Ascending aorta (tissue), 2 donors: Measurements from ENCODE around the gene MSI2. TPM values are rescaled to one million over a fixed set of nuclear protein-coding genes. Genes with fewer than 3 reads are reported as not detected.
"Not testable (repeated sequence)": the region's sequence is repeated elsewhere in the genome, so short reads cannot be mapped to it uniquely, and the experiment has no call there.

ENCODE experiments used
- DNase-seq, 2 donors: peaks; one replicate each; pipeline ENCODE4 v3.0.0-alpha.2; 2019; ENCODE audit warnings: low spot score in 2 of 2
- H3K27ac ChIP-seq, 2 donors: fragments of 200-600 bp; sonication (generic); one replicate each; pipeline ENCODE4 v1.5.1; 2016 to 2017; ENCODE audit warnings: mild to moderate bottlenecking in 1 of 2
- H3K27me3 ChIP-seq: fragments of 200-600 bp; sonication (generic); one replicate; pipeline ENCODE4 v1.5.1; 2017
- H3K36me3 ChIP-seq, 2 donors: fragments of 200-600 bp; sonication (generic); one replicate each; pipeline ENCODE4 v1.5.1; 2016
- H3K4me1 ChIP-seq, 2 donors: fragments of 200-600 bp; sonication (generic); one replicate each; pipeline ENCODE4 v1.5.1; 2016 to 2017; ENCODE audit warnings: mild to moderate bottlenecking in 1 of 2
- H3K4me3 ChIP-seq, 2 donors: fragments of 200-600 bp; sonication (generic); one replicate each; pipeline ENCODE4 v1.5.1; 2016 to 2017; ENCODE audit warnings: mild to moderate bottlenecking in 1 of 2
- H3K9me3 ChIP-seq, 2 donors: fragments of 200-600 bp; sonication (generic); one replicate each; pipeline ENCODE4 v1.5.1; 2016
- intact Hi-C: fragments of 100-400 bp; cut with DNase I; formaldehyde crosslinking; loops from one replicate; pipeline ENCODE4 v1.15.1; 2023
- total RNA-seq: library from RNA; depleted of rRNA; stranded (reverse); fragments of >200 nt; gene quantifications from one replicate; pipeline ENCODE4 v1.1.0, GENCODE V29; 2016
- TF ChIP-seq, protein P1 (sequence below), 3 experiments: fragments of 200-600 bp in 2 of 3; fragments of 450-650 bp in 1 of 3; sonication (generic) in 2 of 3; IDR thresholded peaks; one replicate each; pipeline ENCODE4 v1.5.1; 2016 to 2019; ENCODE audit warnings: antibody characterized with exemption in 3 of 3, mild to moderate bottlenecking in 1 of 3, moderate library complexity in 1 of 3

Gene MSI2
- total RNA-seq, 1 donor from 2014 or later = 11.7 TPM

DNA sequence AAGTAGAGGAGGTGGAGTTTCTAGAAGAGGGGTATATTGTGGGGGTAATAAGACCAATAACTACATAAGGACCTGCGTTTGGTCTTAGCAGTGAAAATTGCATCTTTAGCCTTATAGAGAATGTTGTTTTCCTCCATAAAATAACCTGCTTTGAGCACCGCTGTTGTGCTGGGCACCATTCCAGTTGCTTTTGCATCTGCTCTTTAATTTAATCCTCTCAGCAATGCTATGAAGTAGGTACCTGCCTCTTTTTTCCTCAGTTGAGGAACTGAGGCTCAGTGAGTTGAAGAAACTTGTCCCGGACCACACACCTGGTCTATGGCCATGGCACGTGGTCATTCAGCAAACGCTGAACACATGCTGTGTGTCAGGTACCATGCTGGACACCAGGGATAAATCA, 238.1 kb downstream of the MSI2 start:
- DNase-seq = no peak
- Histone ChIP-seq H3K27ac (no peak overlapping the region), H3K9me3 (no peaks in the 10 kb centered on the region), H3K4me3 (no peak overlapping the region), H3K36me3 (no peaks in the 10 kb centered on the region), H3K27me3 (no peaks in the 10 kb centered on the region), H3K4me1 (peaks cover 0 to 13% of the 10 kb centered on the region in 2 donors)
- intact Hi-C loops = no loop called here
- TF ChIP-seq, protein P1, sequence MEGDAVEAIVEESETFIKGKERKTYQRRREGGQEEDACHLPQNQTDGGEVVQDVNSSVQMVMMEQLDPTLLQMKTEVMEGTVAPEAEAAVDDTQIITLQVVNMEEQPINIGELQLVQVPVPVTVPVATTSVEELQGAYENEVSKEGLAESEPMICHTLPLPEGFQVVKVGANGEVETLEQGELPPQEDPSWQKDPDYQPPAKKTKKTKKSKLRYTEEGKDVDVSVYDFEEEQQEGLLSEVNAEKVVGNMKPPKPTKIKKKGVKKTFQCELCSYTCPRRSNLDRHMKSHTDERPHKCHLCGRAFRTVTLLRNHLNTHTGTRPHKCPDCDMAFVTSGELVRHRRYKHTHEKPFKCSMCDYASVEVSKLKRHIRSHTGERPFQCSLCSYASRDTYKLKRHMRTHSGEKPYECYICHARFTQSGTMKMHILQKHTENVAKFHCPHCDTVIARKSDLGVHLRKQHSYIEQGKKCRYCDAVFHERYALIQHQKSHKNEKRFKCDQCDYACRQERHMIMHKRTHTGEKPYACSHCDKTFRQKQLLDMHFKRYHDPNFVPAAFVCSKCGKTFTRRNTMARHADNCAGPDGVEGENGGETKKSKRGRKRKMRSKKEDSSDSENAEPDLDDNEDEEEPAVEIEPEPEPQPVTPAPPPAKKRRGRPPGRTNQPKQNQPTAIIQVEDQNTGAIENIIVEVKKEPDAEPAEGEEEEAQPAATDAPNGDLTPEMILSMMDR (IDR thresholded peaks at IDR 0.05) = no peak

DNA sequence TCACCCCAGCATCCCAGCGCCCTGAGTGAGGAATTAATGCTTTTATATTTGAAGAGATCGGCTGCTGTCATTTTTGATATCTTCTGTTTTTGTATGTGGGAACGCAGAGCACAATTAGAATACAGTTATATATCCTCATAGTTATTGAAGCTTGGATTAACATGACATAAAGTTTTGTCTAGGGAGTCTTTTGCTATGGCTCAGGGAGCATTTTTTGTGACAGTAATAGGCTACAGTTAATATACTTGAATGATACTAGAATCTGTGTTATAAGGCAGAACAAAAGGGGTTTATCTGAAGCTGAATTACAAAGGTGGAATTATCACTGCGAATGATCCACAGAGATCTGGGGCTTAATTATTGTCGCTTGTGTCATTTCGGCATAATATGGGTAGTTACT, 239.4 kb downstream of the MSI2 start:
- H3K27me3 ChIP-seq = no peaks in the 10 kb centered on the region
- TF ChIP-seq, protein P1 (IDR thresholded peaks at IDR 0.05) = no peak
- intact Hi-C loops = no loop called here
- no peak overlapping the region for H3K27ac ChIP-seq
- no peak for DNase-seq
- no peak overlapping the region for H3K4me3 ChIP-seq
- H3K4me1 ChIP-seq = peaks cover 0 to 6% of the 10 kb centered on the region in 2 donors
- no peaks in the 10 kb centered on the region for H3K9me3 ChIP-seq
- no peaks in the 10 kb centered on the region for H3K36me3 ChIP-seq

DNA sequence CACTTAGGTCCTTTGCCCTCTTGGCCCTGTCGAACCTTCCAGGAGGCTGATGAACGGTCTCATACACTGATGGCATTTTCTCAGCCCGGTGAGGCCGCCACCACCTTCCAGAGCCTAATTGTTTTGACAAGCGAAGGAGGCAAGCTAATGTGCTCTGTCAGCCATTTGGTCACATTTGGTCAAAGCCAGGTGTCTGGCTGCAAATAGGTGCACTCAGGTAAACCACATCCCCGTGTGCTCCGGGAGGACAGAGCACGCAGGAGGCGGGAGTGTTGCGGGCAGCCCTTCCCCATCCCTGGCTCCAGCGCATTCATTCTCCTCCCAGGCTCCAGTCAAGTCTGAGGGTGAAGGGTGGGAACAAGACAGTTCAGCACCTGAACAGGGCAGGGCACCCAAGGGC, 240.1 kb downstream of the MSI2 start:
- TF ChIP-seq, protein P1 (IDR thresholded peaks at IDR 0.05) = no peak
- no peak for DNase-seq
- no peaks in the 10 kb centered on the region for H3K27me3 ChIP-seq
- H3K4me3 ChIP-seq = no peak overlapping the region
- intact Hi-C loops = no loop called here
- H3K27ac ChIP-seq = no peak overlapping the region
- H3K9me3 ChIP-seq = no peaks in the 10 kb centered on the region
- no peaks in the 10 kb centered on the region for H3K4me1 ChIP-seq
- H3K36me3 ChIP-seq = no peaks in the 10 kb centered on the region

DNA sequence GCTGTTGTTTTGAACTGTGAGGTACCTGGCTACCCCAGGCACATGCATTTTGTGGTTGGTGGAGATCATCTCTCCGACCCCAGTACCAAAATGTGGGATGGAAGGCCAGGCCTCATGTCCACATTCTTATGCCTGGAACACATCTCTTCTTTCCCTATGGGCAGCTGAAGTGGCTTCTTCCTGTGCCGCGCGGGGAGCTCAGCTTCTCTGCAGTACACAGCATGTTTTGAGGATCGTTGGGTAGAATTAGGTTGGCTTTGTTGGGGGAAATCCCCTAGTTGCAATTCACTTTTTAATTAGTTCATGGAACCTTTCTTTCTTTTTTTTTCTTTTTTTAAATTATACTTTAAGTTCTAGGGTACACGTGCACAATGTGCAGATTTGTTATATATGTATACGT, 242.1 kb downstream of the MSI2 start:
- Histone ChIP-seq H3K36me3 (no peaks in the 10 kb centered on the region), H3K27ac (no peak overlapping the region), H3K27me3 (no peaks in the 10 kb centered on the region), H3K9me3 (no peaks in the 10 kb centered on the region), H3K4me3 (no peak overlapping the region), H3K4me1 (no peaks in the 10 kb centered on the region)
- DNase-seq = no peak
- TF ChIP-seq, protein P1 (IDR thresholded peaks at IDR 0.05) = no peak
- intact Hi-C loops = no loop called here

DNA sequence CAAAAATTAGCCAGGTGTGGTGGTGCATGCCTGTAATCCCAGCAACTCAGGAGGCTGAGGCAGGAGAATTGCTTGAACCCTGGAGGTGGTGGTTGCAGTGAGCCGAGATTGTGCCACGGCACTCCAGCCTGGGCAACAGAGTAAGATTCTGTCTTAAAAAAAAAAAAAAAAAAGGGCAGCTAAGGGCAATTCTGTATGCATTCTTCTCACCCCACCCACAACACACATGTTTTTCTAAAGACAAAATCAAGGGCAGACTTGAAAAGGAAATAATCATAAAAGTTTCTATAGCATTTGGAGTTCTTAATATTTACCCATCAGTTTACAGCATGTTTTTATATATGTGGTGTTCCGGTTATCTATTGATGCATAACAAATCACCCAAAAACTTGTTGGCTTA, 242.9 kb downstream of the MSI2 start:
- intact Hi-C loops, H3K9me3 ChIP-seq, H3K4me1 ChIP-seq, H3K27ac ChIP-seq, H3K4me3 ChIP-seq, H3K27me3 ChIP-seq, DNase-seq, H3K36me3 ChIP-seq: not testable (repeated sequence)

DNA sequence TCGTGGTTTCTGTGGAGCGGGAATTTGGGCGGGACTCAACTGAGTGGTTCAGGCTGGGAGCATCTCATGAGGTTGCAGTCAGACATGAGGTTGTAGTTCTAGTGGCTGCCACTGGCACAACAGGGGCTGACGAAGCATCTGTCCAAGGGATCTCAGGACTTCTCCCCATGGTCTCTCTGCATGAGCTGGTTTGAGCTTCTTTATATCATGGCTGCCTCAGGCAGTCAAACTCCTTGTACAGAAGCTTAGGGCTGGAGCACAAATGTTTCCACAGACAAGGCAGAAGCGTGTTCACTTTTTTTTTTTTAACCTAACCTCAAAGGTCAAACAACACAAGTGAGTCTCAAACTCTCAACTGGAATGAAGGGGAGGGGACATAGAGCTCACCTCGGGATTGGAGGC, 243.3 kb downstream of the MSI2 start:
- no peak for DNase-seq
- no peaks in the 10 kb centered on the region for H3K27me3 ChIP-seq
- no peaks in the 10 kb centered on the region for H3K9me3 ChIP-seq
- no peak overlapping the region for H3K27ac ChIP-seq
- intact Hi-C loops = no loop called here
- H3K4me1 ChIP-seq = no peaks in the 10 kb centered on the region
- no peak overlapping the region for H3K4me3 ChIP-seq
- no peaks in the 10 kb centered on the region for H3K36me3 ChIP-seq
- TF ChIP-seq, protein P1 (IDR thresholded peaks at IDR 0.05) = no peak
